ENCODE measurements around the gene CERCAM.

The CERCAM gene

GRCh38 chr9:128469070-128469469 is 48.4 kb downstream of the CERCAM start:
- no peak for DNase-seq

GRCh38 chr9:128470560-128470959 is 49.9 kb downstream of the CERCAM start:
- DNase-seq: no peak

GRCh38 chr9:128473104-128473503 is 52.4 kb downstream of the CERCAM start:
- no peak for DNase-seq

GRCh38 chr9:128475867-128476266 is 55.2 kb downstream of the CERCAM start:
- no peak for DNase-seq

- DNase-seq: no peak
Measured at GRCh38 chr9:128479262-128479661, 58.6 kb downstream of the CERCAM start.

GRCh38 chr9:128481561-128481960 is 60.9 kb downstream of the CERCAM start:
- DNase-seq: no peak

- DNase-seq: no peak
Measured at GRCh38 chr9:128482186-128482585, 61.5 kb downstream of the CERCAM start.

- DNase-seq: no peak
Measured at GRCh38 chr9:128484686-128485413, 64.2 kb downstream of the CERCAM start.

GRCh38 chr9:128485414-128485855 is 64.8 kb downstream of the CERCAM start:
- DNase-seq: no peak

- DNase-seq: no peak
Measured at GRCh38 chr9:128486201-128486600, 65.5 kb downstream of the CERCAM start.

Measured in T-helper 1 cell (primary cell).